Retinal pigment epithelial cell (primary cell): ENCODE results near the gene CHI3L1.

Experiments used
- DNase-seq: peaks from one replicate; pipeline ENCODE4 v3.0.0-alpha.2; 2010; ENCODE audit warnings: low read depth
- H3K4me3 ChIP-seq: 2 replicates; pipeline ENCODE4 v1.5.1; 2011; ENCODE audit warnings: mild to moderate bottlenecking, low read length, control low read depth, moderate library complexity
- CTCF ChIP-seq: conservative IDR thresholded peaks from 2 replicates; pipeline ENCODE4 v1.5.1; 2011; ENCODE audit warnings: low read depth, low read length, control low read depth, inconsistent platforms

The CHI3L1 gene

GRCh38 chr1:203165800-203166161 lies 20.7 kb downstream of the CHI3L1 start:
- no peak for TF ChIP-seq CTCF
- DNase-seq: no peak
- H3K4me3 ChIP-seq: no peak overlapping the region

- no peak for DNase-seq
- no peak overlapping the region for H3K4me3 ChIP-seq
- no peak for TF ChIP-seq CTCF
Observed at GRCh38 chr1:203165101-203165799, 21.3 kb downstream of the CHI3L1 start.

- H3K4me3 ChIP-seq: no peak overlapping the region
- no peak for TF ChIP-seq CTCF
- DNase-seq: no peak
Observed at GRCh38 chr1:203163891-203164635, 22.4 kb downstream of the CHI3L1 start.

GRCh38 chr1:203162403-203162802 lies 24.1 kb downstream of the CHI3L1 start:
- H3K4me3 ChIP-seq: no peak overlapping the region
- no peak for TF ChIP-seq CTCF
- no peak for DNase-seq

- H3K4me3 ChIP-seq: no peak overlapping the region
- no peak for DNase-seq
- no peak for TF ChIP-seq CTCF
Observed at GRCh38 chr1:203161703-203162102, 24.8 kb downstream of the CHI3L1 start.

- TF ChIP-seq CTCF: no peak
- H3K4me3 ChIP-seq: no peak overlapping the region
- no peak for DNase-seq
Observed at GRCh38 chr1:203161175-203161574, 25.3 kb downstream of the CHI3L1 start.

GRCh38 chr1:203159844-203160243 lies 26.7 kb downstream of the CHI3L1 start:
- no peak for TF ChIP-seq CTCF
- no peak for DNase-seq
- no peak overlapping the region for H3K4me3 ChIP-seq
